Caco-2 (cell line): ENCODE data around the gene RNF214. TPM values are rescaled to one million over a fixed set of nuclear protein-coding genes. Genes with fewer than 3 reads are reported as not detected.

Experiments used
- BruUV-seq: library from RNA; stranded (reverse); fragments of 400-500 nt; replicated peaks from 2 replicates; lab custom pipeline; 2021; lab: Mats Ljungman, UMichigan
- CTCF ChIA-PET: fragments of 300-600 bp; sonication (Branson Sonifier 250); formaldehyde crosslinking; loops from one replicate; lab custom pipeline; 2022; ENCODE audit warnings: antibody characterized with exemption; lab: Charles Lee
- POLR2A ChIA-PET: fragments of 300-600 bp; sonication (Branson Sonifier 250); formaldehyde crosslinking; loops from one replicate; lab custom pipeline; 2022; ENCODE audit warnings: antibody characterized with exemption; lab: Charles Lee
- DNase-seq, 2 experiments: peaks; one replicate each; pipeline versions ENCODE4 v3.0.0 to v3.0.0-alpha.2; 2020 to 2022
- H3K27me3 ChIP-seq: replicated peaks from 2 replicates; pipeline ENCODE4 v1.6.0; 2011; ENCODE audit warnings: low read length; ENCODE audit not compliant: control insufficient read depth, insufficient read depth
- H3K36me3 ChIP-seq: 2 replicates; pipeline ENCODE4 v1.5.1; 2011; ENCODE audit warnings: low read length; ENCODE audit not compliant: control insufficient read depth, insufficient read depth
- H3K4me1 ChIP-seq: fragments of 250-450 bp; sonication (Bioruptor Pico); 2 replicates; pipeline ENCODE4 v1.5.1; 2020; ENCODE audit warnings: mild to moderate bottlenecking
- H3K4me3 ChIP-seq: 2 replicates; pipeline ENCODE4 v1.5.1; 2011; ENCODE audit warnings: low read depth, mild to moderate bottlenecking, control low read depth, low read length
- H3K9me3 ChIP-seq: fragments of 250-450 bp; sonication (Bioruptor Pico); 2 replicates; pipeline ENCODE4 v1.5.1; 2020; ENCODE audit warnings: mild to moderate bottlenecking, moderate library complexity
- H3K27ac Mint-ChIP-seq: one replicate; pipeline ENCODE4 v1.8.0; 2022; ENCODE audit warnings: mixed read lengths; ENCODE audit not compliant: unreplicated experiment
- H3K27me3 Mint-ChIP-seq: one replicate; pipeline ENCODE4 v1.8.0; 2022; ENCODE audit warnings: mixed read lengths; ENCODE audit not compliant: insufficient read depth, unreplicated experiment
- H3K36me3 Mint-ChIP-seq: one replicate; pipeline ENCODE4 v1.8.0; 2022; ENCODE audit warnings: mild to moderate bottlenecking, mixed read lengths; ENCODE audit not compliant: insufficient read depth, unreplicated experiment
- H3K4me1 Mint-ChIP-seq: one replicate; pipeline ENCODE4 v1.8.0; 2022; ENCODE audit warnings: low read depth, mixed read lengths; ENCODE audit not compliant: unreplicated experiment
- H3K4me3 Mint-ChIP-seq: one replicate; pipeline ENCODE4 v1.8.0; 2022; ENCODE audit warnings: mild to moderate bottlenecking, moderate library complexity, mixed read lengths; ENCODE audit not compliant: unreplicated experiment
- H3K9me3 Mint-ChIP-seq: one replicate; pipeline ENCODE4 v1.8.0; 2022; ENCODE audit warnings: mixed read lengths; ENCODE audit not compliant: unreplicated experiment
- CTCF ChIP-seq, 2 experiments: fragments of 200-600 bp in 1 of 2; IDR thresholded peaks; 1 replicate in 1 of 2; 2 replicates in 1 of 2; pipeline versions ENCODE4 v1.5.1 to v1.8.0; 2011 to 2022; ENCODE audit warnings: antibody characterized with exemption in 1 of 2, control low read depth in 1 of 2, inconsistent platforms in 1 of 2, low read depth in 1 of 2, low read length in 1 of 2, mild to moderate bottlenecking in 1 of 2, moderate library complexity in 1 of 2; ENCODE audit not compliant: insufficient read depth in 1 of 2, severe bottlenecking in 1 of 2, unreplicated experiment in 1 of 2
- intact Hi-C: fragments of 100-400 bp; cut with micrococcal nuclease; formaldehyde crosslinking; loops from one replicate; pipeline ENCODE4 v1.10.0; 2022; ENCODE audit not compliant: unreplicated experiment
- total RNA-seq: library from RNA; stranded (reverse); gene quantifications from 2 replicates; pipeline ENCODE4 v1.2.3, GENCODE V29; 2022

Gene RNF214
- total RNA-seq, 1 experiment from 2014 or later = 55.8 TPM

- no peak for TF ChIP-seq CTCF (IDR thresholded peaks at IDR 0.05; ENCODE audit: insufficient read depth in 1 of 2, low read depth in 1 of 2, low read length in 1 of 2, severe bottlenecking in 1 of 2, unreplicated experiment in 1 of 2)
- Histone ChIP-seq H3K9me3 (no peaks in the 10 kb centered on the region), H3K4me1 (peaks cover 12% of the 10 kb centered on the region), H3K36me3 (peaks cover 4% of the 10 kb centered on the region; the same call in 1 of the 2 replicates), H3K4me3 (no peak overlapping the region), H3K27me3 (no peaks in the 10 kb centered on the region)
- Mint-ChIP-seq H3K27me3 (no peaks in the 10 kb centered on the region), H3K4me1 (peaks cover 7% of the 10 kb centered on the region), H3K36me3 (peaks cover 31% of the 10 kb centered on the region), H3K27ac (no peak overlapping the region), H3K9me3 (no peaks in the 10 kb centered on the region), H3K4me3 (no peak overlapping the region)
- intact Hi-C loops = no loop called here
- ChIA-PET POLR2A (no interaction called here), CTCF (no interaction called here)
- no peak for DNase-seq
- no TSS peak for BruUV-seq
Measured at GRCh38 chr11:117284053-117284452, 51.6 kb downstream of the RNF214 start.

GRCh38 chr11:117286588-117286987 lies 54.1 kb downstream of the RNF214 start:
- peaks cover 4% of the 10 kb centered on the region for H3K36me3 ChIP-seq
- no peak overlapping the region for H3K4me3 ChIP-seq
- POLR2A ChIA-PET = no interaction called here
- CTCF ChIA-PET = interaction anchor here (1.4 kb wide), 1 partner anchor 9 kb away, joined by 4 read pairs; no protein-coding TSS in a partner anchor
- Mint-ChIP-seq H3K4me1 (no peaks in the 10 kb centered on the region), H3K27me3 (no peaks in the 10 kb centered on the region), H3K4me3 (no peak overlapping the region), H3K36me3 (peaks cover 34% of the 10 kb centered on the region), H3K27ac (no peak overlapping the region), H3K9me3 (no peaks in the 10 kb centered on the region)
- TF ChIP-seq CTCF (IDR thresholded peaks at IDR 0.05; ENCODE audit: insufficient read depth in 1 of 2, low read depth in 1 of 2, low read length in 1 of 2, severe bottlenecking in 1 of 2, unreplicated experiment in 1 of 2) = no peak
- intact Hi-C loops = no loop called here
- no peak for DNase-seq
- no peaks in the 10 kb centered on the region for H3K9me3 ChIP-seq
- H3K4me1 ChIP-seq = no peaks in the 10 kb centered on the region
- BruUV-seq = no TSS peak
- no peaks in the 10 kb centered on the region for H3K27me3 ChIP-seq

- ChIA-PET POLR2A (interaction anchor here (0.6 kb wide), 1 partner anchor 17 kb away, joined by 6 read pairs; no protein-coding TSS in a partner anchor), CTCF (no interaction called here)
- no peaks in the 10 kb centered on the region for H3K9me3 ChIP-seq
- H3K36me3 ChIP-seq = peaks cover 2% of the 10 kb centered on the region
- no peak overlapping the region for H3K4me3 ChIP-seq
- DNase-seq = no peak
- peaks cover 24% of the 10 kb centered on the region for H3K36me3 Mint-ChIP-seq
- intact Hi-C loops = no loop called here
- H3K4me1 ChIP-seq = no peaks in the 10 kb centered on the region; the same call in 1 of the 2 replicates
- no peak overlapping the region for H3K4me3 Mint-ChIP-seq
- no peaks in the 10 kb centered on the region for H3K27me3 Mint-ChIP-seq
- BruUV-seq = no TSS peak
- no peaks in the 10 kb centered on the region for H3K4me1 Mint-ChIP-seq
- no peaks in the 10 kb centered on the region for H3K9me3 Mint-ChIP-seq
- H3K27ac Mint-ChIP-seq = no peak overlapping the region
- TF ChIP-seq CTCF (IDR thresholded peaks at IDR 0.05; ENCODE audit: insufficient read depth in 1 of 2, low read depth in 1 of 2, low read length in 1 of 2, severe bottlenecking in 1 of 2, unreplicated experiment in 1 of 2) = no peak
- H3K27me3 ChIP-seq = no peaks in the 10 kb centered on the region
Measured at GRCh38 chr11:117287668-117288067, 55.2 kb downstream of the RNF214 start.
